Measurements from ENCODE around the gene SMAP1.

- TF ChIP-seq CTCF (IDR thresholded peaks at IDR 0.05) (no peak), POLR2A (IDR thresholded peaks at IDR 0.05) (no peak)
Measured at GRCh38 chr6:70819646-70820045, 152.0 kb downstream of the SMAP1 start.

Measured in gastroesophageal sphincter (tissue), 3 donors.